Measurements from ENCODE around the gene DNM1L. TPM values are rescaled to one million over a fixed set of nuclear protein-coding genes. Genes with fewer than 3 reads are reported as not detected.

Gene DNM1L
- total RNA-seq: 10 to 100 TPM; 34.7 to 56.0 (median 46.7) TPM

DNA sequence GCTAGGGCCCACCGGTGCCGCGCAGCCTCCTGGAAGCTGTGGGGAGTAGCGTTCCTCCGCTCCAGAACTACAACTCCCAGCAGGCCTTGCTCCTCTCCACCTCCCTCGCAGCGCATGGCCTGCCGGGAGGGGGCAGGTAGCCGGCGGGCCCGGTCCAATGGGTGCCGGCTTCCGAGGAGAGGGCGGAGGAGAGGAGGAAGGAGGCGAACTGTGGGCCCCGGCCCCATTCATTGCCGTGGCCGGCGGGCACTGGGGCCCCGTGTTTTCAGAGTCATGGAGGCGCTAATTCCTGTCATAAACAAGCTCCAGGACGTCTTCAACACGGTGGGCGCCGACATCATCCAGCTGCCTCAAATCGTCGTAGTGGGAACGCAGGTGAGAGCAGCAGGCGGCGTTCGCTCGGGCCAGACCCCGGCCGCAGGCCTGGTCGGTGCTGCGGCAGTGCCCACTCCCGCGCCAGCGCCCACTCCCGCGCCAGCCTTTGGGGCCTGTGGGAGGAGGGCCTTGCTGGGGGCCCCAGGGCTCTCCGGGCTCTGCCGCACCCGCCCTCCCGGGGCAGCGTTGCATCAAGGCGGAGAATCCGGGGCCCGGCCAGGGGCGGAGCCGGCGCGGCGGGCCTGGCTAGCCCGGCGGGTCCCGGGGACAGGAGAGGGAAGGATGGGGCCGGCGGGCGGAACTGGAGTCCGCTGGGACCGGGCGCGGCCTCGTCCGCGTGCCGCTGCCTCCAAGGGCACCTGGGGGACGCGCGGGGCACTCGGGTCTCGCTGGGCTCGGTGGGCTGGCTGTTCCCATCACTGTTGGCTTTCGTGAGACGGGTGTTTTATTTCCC, at the start of gene DNM1L:
DNM1L (plus strand) TSS at position 211 of the 829 bp plus-strand sequence; CDS start at position 274, 63 bp downstream.
- TF ChIP-seq EP300 (IDR thresholded peaks at IDR 0.05) (no peak), POLR2A (IDR thresholded peaks at IDR 0.05) (peak in 3 of 4 donors; percentile 73 to 90 (median 83)), POLR2AphosphoS5 (IDR thresholded peaks at IDR 0.05) (peak; percentile 52 to 87)
- TF ChIP-seq, protein P1, sequence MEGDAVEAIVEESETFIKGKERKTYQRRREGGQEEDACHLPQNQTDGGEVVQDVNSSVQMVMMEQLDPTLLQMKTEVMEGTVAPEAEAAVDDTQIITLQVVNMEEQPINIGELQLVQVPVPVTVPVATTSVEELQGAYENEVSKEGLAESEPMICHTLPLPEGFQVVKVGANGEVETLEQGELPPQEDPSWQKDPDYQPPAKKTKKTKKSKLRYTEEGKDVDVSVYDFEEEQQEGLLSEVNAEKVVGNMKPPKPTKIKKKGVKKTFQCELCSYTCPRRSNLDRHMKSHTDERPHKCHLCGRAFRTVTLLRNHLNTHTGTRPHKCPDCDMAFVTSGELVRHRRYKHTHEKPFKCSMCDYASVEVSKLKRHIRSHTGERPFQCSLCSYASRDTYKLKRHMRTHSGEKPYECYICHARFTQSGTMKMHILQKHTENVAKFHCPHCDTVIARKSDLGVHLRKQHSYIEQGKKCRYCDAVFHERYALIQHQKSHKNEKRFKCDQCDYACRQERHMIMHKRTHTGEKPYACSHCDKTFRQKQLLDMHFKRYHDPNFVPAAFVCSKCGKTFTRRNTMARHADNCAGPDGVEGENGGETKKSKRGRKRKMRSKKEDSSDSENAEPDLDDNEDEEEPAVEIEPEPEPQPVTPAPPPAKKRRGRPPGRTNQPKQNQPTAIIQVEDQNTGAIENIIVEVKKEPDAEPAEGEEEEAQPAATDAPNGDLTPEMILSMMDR (IDR thresholded peaks at IDR 0.05): peak in 4 of 6 experiments; percentile 13 to 49 (median 38)
- 0 to 1% methylated on average over 8 to 55 of the region's 76 CpGs for WGBS, 2 donors

DNA sequence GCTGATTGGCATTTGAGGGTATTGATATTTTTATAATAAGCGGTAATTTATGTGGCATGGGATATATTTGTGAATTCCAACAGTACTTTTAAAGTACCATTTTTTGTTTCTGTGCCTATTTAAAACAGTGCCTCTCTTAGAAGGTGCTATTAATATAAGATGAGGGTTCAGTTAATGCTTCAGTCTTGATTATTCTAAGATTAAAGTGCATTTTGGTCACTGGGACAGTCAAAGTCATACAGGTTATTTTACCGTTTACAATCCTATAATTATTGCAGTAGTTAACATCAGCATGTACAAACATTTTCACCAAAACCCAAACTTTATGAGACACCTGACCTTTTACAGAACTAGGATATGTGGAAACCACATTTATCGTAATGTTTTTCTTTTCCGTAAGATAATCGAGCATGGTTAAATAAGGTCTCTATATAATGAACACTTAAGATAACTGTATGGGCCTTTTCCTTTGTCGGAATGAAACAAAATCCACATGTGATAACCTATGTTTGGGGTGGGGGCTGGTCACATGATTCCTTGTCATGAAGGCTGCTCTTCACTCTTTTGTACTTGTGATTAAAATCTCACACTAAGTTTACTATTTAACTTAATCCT, 37.7 kb upstream of the DNM1L start:
- Histone ChIP-seq H3K9me3 (no peaks in the 10 kb centered on the region), H3K27ac (no peak overlapping the region), H3K36me3 (peaks cover 4 to 78% (median 32%) of the 10 kb centered on the region in 4 donors), H3K4me1 (no peaks in the 10 kb centered on the region), H3K27me3 (no peaks in the 10 kb centered on the region), H3K4me3 (no peak overlapping the region)
- WGBS, 2 donors: 93 to 94% methylated on average over 6 of the region's 6 CpGs
- ATAC-seq (ENCODE audit: low FRiP score in 2 of 2) (no peak), DNase-seq (no peak)
- no peak for TF ChIP-seq POLR2A (IDR thresholded peaks at IDR 0.05)
- TF ChIP-seq EP300 (IDR thresholded peaks at IDR 0.05): no peak
- no peak for TF ChIP-seq POLR2AphosphoS5 (IDR thresholded peaks at IDR 0.05)
- TF ChIP-seq, protein P1 (IDR thresholded peaks at IDR 0.05): no peak

More for the DNA sequence above, at the start of gene DNM1L:
- Histone ChIP-seq H3K27ac (peak within 1 kb of the TSS; percentile 91 to 97 (median 91)), H3K4me3 (peak within 1 kb of the TSS; percentile 84 to 95 (median 90)), H3K36me3 (peaks cover 0 to 4% (median 2%) of the 10 kb centered on the region in 4 donors), H3K27me3 (no peaks in the 10 kb centered on the region), H3K9me3 (no peaks in the 10 kb centered on the region), H3K4me1 (peaks cover 0 to 18% (median 11%) of the 10 kb centered on the region in 4 donors)
- ATAC-seq (ENCODE audit: low FRiP score in 2 of 2) (peak; percentile 99 to 100), DNase-seq (peak; percentile 96 to 97)

GRCh38 chr12:32644431-32644830, 34.7 kb upstream of the DNM1L start:
- H3K9me3 ChIP-seq: no peaks in the 10 kb centered on the region
- no peaks in the 10 kb centered on the region for H3K4me1 ChIP-seq
- peaks cover 4 to 53% (median 16%) of the 10 kb centered on the region in 4 donors for H3K36me3 ChIP-seq
- no peak for DNase-seq
- 83 to 88% methylated on average over 2 of the region's 2 CpGs for WGBS, 2 donors
- TF ChIP-seq, protein P1 (IDR thresholded peaks at IDR 0.05): no peak
- no peak for TF ChIP-seq EP300 (IDR thresholded peaks at IDR 0.05)
- no peak for TF ChIP-seq POLR2A (IDR thresholded peaks at IDR 0.05)
- TF ChIP-seq POLR2AphosphoS5 (IDR thresholded peaks at IDR 0.05): no peak
- no peaks in the 10 kb centered on the region for H3K27me3 ChIP-seq
- H3K4me3 ChIP-seq: no peak overlapping the region
- H3K27ac ChIP-seq: no peak overlapping the region
- no peak for ATAC-seq (ENCODE audit: low FRiP score in 2 of 2)

GRCh38 chr12:32647275-32647674, 31.8 kb upstream of the DNM1L start:
- peaks cover 0 to 28% (median 2%) of the 10 kb centered on the region in 4 donors for H3K36me3 ChIP-seq
- 64 to 74% methylated on average over 3 of the region's 3 CpGs for WGBS, 2 donors
- ATAC-seq (ENCODE audit: low FRiP score in 2 of 2): no peak

More at GRCh38 chr12:32647275-32647674, 31.8 kb upstream of the DNM1L start:
- no peak for TF ChIP-seq POLR2AphosphoS5 (IDR thresholded peaks at IDR 0.05)
- TF ChIP-seq POLR2A (IDR thresholded peaks at IDR 0.05): no peak
- TF ChIP-seq, protein P1 (IDR thresholded peaks at IDR 0.05): no peak
- no peak for TF ChIP-seq EP300 (IDR thresholded peaks at IDR 0.05)
- Histone ChIP-seq H3K9me3 (no peaks in the 10 kb centered on the region), H3K27me3 (no peaks in the 10 kb centered on the region), H3K27ac (no peak overlapping the region), H3K4me3 (no peak overlapping the region), H3K4me1 (no peaks in the 10 kb centered on the region)
- no peak for DNase-seq

Measured in upper lobe of left lung (tissue), 6 donors.